IMR-90 (cell line): ENCODE data around the gene MYRFL.

Source experiments
- CEBPB ChIP-seq: IDR thresholded peaks from 2 replicates; pipeline ENCODE4 v1.6.1; 2012; ENCODE audit warnings: low read depth, low read length, improper control_type of control experiment
- CHD1 ChIP-seq: IDR thresholded peaks from 2 replicates; pipeline ENCODE4 v1.6.1; 2012; ENCODE audit warnings: low read depth, low read length, improper control_type of control experiment
- CTCF ChIP-seq: conservative IDR thresholded peaks from 2 replicates; pipeline ENCODE4 v1.5.1; 2012; ENCODE audit warnings: mild to moderate bottlenecking, low read depth, low read length, improper control_type of control experiment
- POLR2A ChIP-seq: IDR thresholded peaks from 2 replicates; pipeline ENCODE4 v1.6.1; 2012; ENCODE audit warnings: mild to moderate bottlenecking, low read depth, low read length
- RAD21 ChIP-seq: IDR thresholded peaks from 2 replicates; pipeline ENCODE4 v1.6.1; 2012; ENCODE audit warnings: low read length, improper control_type of control experiment
- SMC3 ChIP-seq: fragments of 150-350 bp; IDR thresholded peaks from 2 replicates; pipeline ENCODE4 v1.6.1; 2016; ENCODE audit warnings: low read depth, mild to moderate bottlenecking, antibody characterized with exemption, low read length, moderate library complexity

GRCh38 chr12:69947897-69948296 lies 122.9 kb downstream of the MYRFL start:
- TF ChIP-seq CTCF: no peak
- no peak for TF ChIP-seq RAD21
- no peak for TF ChIP-seq CEBPB
- no peak for TF ChIP-seq POLR2A
- no peak for TF ChIP-seq CHD1
- no peak for TF ChIP-seq SMC3
